Endothelial cell of umbilical vein (primary cell): ENCODE data around the gene SFT2D3. TPM values are rescaled to one million over a fixed set of nuclear protein-coding genes. Genes with fewer than 3 reads are reported as not detected.

Source experiments
- BruUV-seq: library from RNA; stranded (reverse); fragments of 400-500 nt; replicated peaks from 2 replicates; lab custom pipeline; 2021; lab: Mats Ljungman, UMichigan
- CTCF ChIA-PET: fragments of 300-600, 350-600 bp; sonication (Branson Sonifier 250); formaldehyde crosslinking; loops from one replicate; lab custom pipeline; 2021; ENCODE audit warnings: antibody characterized with exemption, inconsistent platforms; lab: Charles Lee
- POLR2A ChIA-PET: fragments of 300-600, 350-600 bp; sonication (Branson Sonifier 250); formaldehyde crosslinking; loops from one replicate; lab custom pipeline; 2021; ENCODE audit warnings: antibody characterized with exemption, inconsistent platforms; lab: Charles Lee
- DNase-seq: peaks from one replicate; pipeline ENCODE4 v3.0.0-alpha.2; 2011; ENCODE audit warnings: low read depth, low spot score
- FAIRE-seq: peaks from 2 replicates; lab custom pipeline; 2011; peaks lifted over from hg19 to GRCh38; lab: Jason Lieb, UNC
- H2AFZ ChIP-seq: 2 replicates; pipeline ENCODE4 v1.6.0; 2012; ENCODE audit warnings: low read depth, low read length, control low read depth, inconsistent platforms
- H3K27ac ChIP-seq: 2 replicates; pipeline ENCODE4 v1.5.1; 2011; ENCODE audit warnings: low read depth, mild to moderate bottlenecking, control low read depth, low read length, moderate library complexity; ENCODE audit not compliant: insufficient read depth
- H3K27me3 ChIP-seq, 2 experiments: 2 replicates each; pipeline versions ENCODE4 v1.6.0 to v1.6.1; 2011; ENCODE audit warnings: low read length in 2 of 2, mixed read lengths in 1 of 2; ENCODE audit not compliant: control insufficient read depth in 2 of 2, insufficient read depth in 2 of 2
- H3K36me3 ChIP-seq, 2 experiments: 2 replicates in 1 of 2; 3 replicates in 1 of 2; pipeline ENCODE4 v1.5.1; 2011; ENCODE audit warnings: low read length in 2 of 2, mild to moderate bottlenecking in 1 of 2, moderate library complexity in 1 of 2; ENCODE audit not compliant: control insufficient read depth in 2 of 2, insufficient read depth in 2 of 2; ENCODE audit errors: extremely low read depth in 1 of 2
- H3K4me1 ChIP-seq: 3 replicates; pipeline ENCODE4 v1.5.1; 2011; ENCODE audit warnings: mild to moderate bottlenecking, low read length; ENCODE audit not compliant: control insufficient read depth, insufficient read depth; ENCODE audit errors: extremely low read depth
- H3K4me2 ChIP-seq: 2 replicates; pipeline ENCODE4 v1.6.1; 2011; ENCODE audit warnings: low read length, control low read depth, mixed read lengths; ENCODE audit not compliant: insufficient read depth
- H3K4me3 ChIP-seq, 3 experiments: fragments of 200-600 bp in 1 of 3; sonication (generic), shearing (Covaris generic) in 1 of 3; replicated peaks in 1 of 3; 2 replicates each; pipeline ENCODE4 v1.5.1; 2011 to 2016; ENCODE audit warnings: control low read depth in 3 of 3, low read length in 3 of 3, mild to moderate bottlenecking in 2 of 3, inconsistent platforms in 1 of 3, low read depth in 1 of 3, moderate library complexity in 1 of 3; ENCODE audit not compliant: insufficient read depth in 1 of 3
- H3K79me2 ChIP-seq: 2 replicates; pipeline ENCODE4 v1.6.0; 2012; ENCODE audit warnings: low read length, inconsistent platforms; ENCODE audit not compliant: control insufficient read depth, insufficient read depth
- H3K9ac ChIP-seq: replicated peaks from 2 replicates; pipeline ENCODE3; 2011; ENCODE audit warnings: low read length, control low read depth; ENCODE audit not compliant: insufficient read depth; ENCODE audit errors: extremely low read depth
- H3K9me1 ChIP-seq: replicated peaks from 3 replicates; pipeline ENCODE4 v1.6.0; 2011; ENCODE audit warnings: mild to moderate bottlenecking, low read length; ENCODE audit not compliant: control insufficient read depth, insufficient read depth; ENCODE audit errors: extremely low read depth
- H3K9me3 ChIP-seq: replicated peaks from 2 replicates; pipeline ENCODE4 v1.5.1; 2012; ENCODE audit warnings: low read length, inconsistent platforms; ENCODE audit not compliant: control insufficient read depth, insufficient read depth
- H4K20me1 ChIP-seq: replicated peaks from 2 replicates; pipeline ENCODE3; 2011; ENCODE audit warnings: mild to moderate bottlenecking, low read length; ENCODE audit not compliant: control insufficient read depth, insufficient read depth; ENCODE audit errors: extremely low read depth
- CTCF ChIP-seq, 2 donors: IDR thresholded peaks; 1 replicate in 1 of 2; 2 replicates in 1 of 2; pipeline ENCODE4 v1.5.1; 2011; ENCODE audit warnings: low read length in 2 of 2, mild to moderate bottlenecking in 2 of 2, moderate library complexity in 2 of 2, control low read depth in 1 of 2, inconsistent platforms in 1 of 2, low read depth in 1 of 2; ENCODE audit not compliant: insufficient read depth in 1 of 2; ENCODE audit errors: extremely low read depth in 1 of 2
- EZH2 ChIP-seq: IDR thresholded peaks from 2 replicates; pipeline ENCODE4 v1.6.1; 2012; ENCODE audit warnings: borderline replicate concordance, low read depth, mild to moderate bottlenecking, moderate library complexity, low read length, inconsistent platforms; ENCODE audit not compliant: severe bottlenecking
- FOS ChIP-seq: IDR thresholded peaks from 2 replicates; pipeline ENCODE4 v1.6.1; 2011; ENCODE audit warnings: mild to moderate bottlenecking, low read length, moderate library complexity, borderline replicate concordance; ENCODE audit not compliant: insufficient read depth
- GATA2 ChIP-seq: IDR thresholded peaks from 2 replicates; pipeline ENCODE4 v1.7.0; 2011; ENCODE audit warnings: low read depth, mild to moderate bottlenecking, moderate library complexity, mixed read lengths, low read length; ENCODE audit not compliant: insufficient read length, insufficient read depth
- JUN ChIP-seq: IDR thresholded peaks from 2 replicates; pipeline ENCODE4 v1.6.1; 2011; ENCODE audit warnings: borderline replicate concordance, low read depth; ENCODE audit not compliant: insufficient read length, insufficient read depth
- MAX ChIP-seq: IDR thresholded peaks from 2 replicates; pipeline ENCODE4 v1.6.1; 2011; ENCODE audit not compliant: insufficient read depth, insufficient read length
- MYC ChIP-seq: IDR thresholded peaks from one replicate; pipeline ENCODE4 v1.6.1; 2011; ENCODE audit warnings: mild to moderate bottlenecking, low read depth, low read length
- POLR2A ChIP-seq: IDR thresholded peaks from 2 replicates; pipeline ENCODE4 v1.6.1; 2012; ENCODE audit warnings: low read depth, mild to moderate bottlenecking, control low read depth, low read length
- dilution Hi-C: fragments of 300-500 bp; cut with MboI; formaldehyde crosslinking; loops from one replicate; pipeline ENCODE4 v1.15.0; 2019; ENCODE audit warnings: low sequenced_read_pairs; ENCODE audit not compliant: extremely low pct_ligation_motif_present
- intact Hi-C: fragments of 100-400 bp; cut with micrococcal nuclease; formaldehyde crosslinking; loops from one replicate; pipeline ENCODE4 v1.10.0; 2022
- polyA plus RNA-seq, 4 experiments: library from polyadenylated mRNA; depleted of rRNA in 3 of 4; stranded (reverse) in 3 of 4; unstranded in 1 of 4; fragments of >200 nt; gene quantifications; 2 replicates each; pipeline versions ENCODE4 v1.2.1 to v1.2.3, GENCODE V29; 2011 to 2012; ENCODE audit warnings: missing spikeins in 1 of 4
- total RNA-seq: library from RNA; stranded (reverse); gene quantifications from 2 replicates; pipeline ENCODE4 v1.2.3, GENCODE V29; 2021

Gene SFT2D3
- total and polyA plus RNA-seq, 2 donors (not counting 3 experiments of a cell fraction or from before 2014, with no cell fraction given) = 4.5 to 4.7 TPM

- Histone ChIP-seq H2AFZ (peak overlapping the region; percentile 83), H3K4me2 (no peak overlapping the region)
These were observed 20.5 kb upstream of the SFT2D3 start for GRCh38 chr2:127680706-127681287.

More at GRCh38 chr2:127680706-127681287, 20.5 kb upstream of the SFT2D3 start:
- H3K9me1 ChIP-seq = no peaks in the 10 kb centered on the region
- H3K4me3 ChIP-seq = no peak overlapping the region
- H3K36me3 ChIP-seq = no peaks in the 10 kb centered on the region
- BruUV-seq = no TSS peak
- FAIRE-seq (no peak), DNase-seq (no peak)
- H3K4me1 ChIP-seq = peaks cover 13% of the 10 kb centered on the region
- POLR2A ChIA-PET = no interaction called here
- intact Hi-C loops (no loop called here), dilution Hi-C loops (no loop called here)
- no peaks in the 10 kb centered on the region for H4K20me1 ChIP-seq
- TF ChIP-seq MYC (no peak), JUN (no peak), GATA2 (no peak), CTCF (IDR thresholded peaks at IDR 0.05; ENCODE audit: extremely low read depth in 1 of 2, insufficient read depth in 1 of 2, low read depth in 1 of 2, low read length in 2 of 2) (no peak), POLR2A (no peak), FOS (no peak), MAX (no peak), EZH2 (no peak)
- no peak overlapping the region for H3K9ac ChIP-seq
- CTCF ChIA-PET = interaction anchor here (1.2 to 4.7 kb wide), 5 partner anchors 13 to 154 kb away, joined by 3 to 38 read pairs (median 7); no protein-coding TSS in a partner anchor
- no peak overlapping the region for H3K27ac ChIP-seq
- H3K27me3 ChIP-seq = no peaks in the 10 kb centered on the region
- no peaks in the 10 kb centered on the region for H3K79me2 ChIP-seq
- no peaks in the 10 kb centered on the region for H3K9me3 ChIP-seq
